HCT116 (cell line): ENCODE measurements around the gene SIGLEC11. TPM values are rescaled to one million over a fixed set of nuclear protein-coding genes. Genes with fewer than 3 reads are reported as not detected.
"Not testable (repeated sequence)": the region's sequence is repeated elsewhere in the genome, so short reads cannot be mapped to it uniquely, and the experiment has no call there.

Experiments
- ATAC-seq: fragments of 200-7000 bp; cut with Tn5 transposase; 2 replicates; pipeline ENCODE4 v1.9.1; 2020; ENCODE audit warnings: mild to moderate bottlenecking, moderate library complexity
- BruUV-seq: library from RNA; stranded (reverse); fragments of 400-500 nt; replicated peaks from 2 replicates; lab custom pipeline; 2021; lab: Mats Ljungman, UMichigan
- CTCF ChIA-PET: fragments of 300-600 bp; sonication (Branson Sonifier 250); formaldehyde crosslinking; loops from one replicate; lab custom pipeline; 2021; ENCODE audit warnings: antibody characterized with exemption; lab: Charles Lee
- POLR2A ChIA-PET: fragments of 300-600, 350-600 bp; sonication (Branson Sonifier 250); formaldehyde crosslinking; loops from one replicate; lab custom pipeline; 2021; ENCODE audit warnings: antibody characterized with exemption; lab: Charles Lee
- RAD21 ChIA-PET, 2 experiments: fragments of 300-600 bp; sonication (Branson Sonifier 250); formaldehyde crosslinking; loops; one replicate each; lab custom pipeline; 2023; ENCODE audit warnings: low total read pairs in 2 of 2; ENCODE audit not compliant: uncharacterized antibody in 2 of 2, unreplicated experiment in 2 of 2, low non-redundant PET in 1 of 2; lab: Charles Lee
- DNase-seq: peaks from one replicate; pipeline ENCODE4 v3.0.0-alpha.2; 2010; ENCODE audit warnings: low read depth, low spot score
- H2AFZ ChIP-seq: fragments of 200-600 bp; shearing (Covaris generic), sonication (generic); 2 replicates; pipeline ENCODE4 v1.6.1; 2017; ENCODE audit warnings: low read depth, mixed run types, mixed read lengths, antibody characterized with exemption, low read length; ENCODE audit not compliant: poor library complexity, severe bottlenecking
- H3K27ac ChIP-seq: 2 replicates; pipeline ENCODE4 v1.5.1; 2012; ENCODE audit warnings: low read depth, low read length
- H3K27me3 ChIP-seq: fragments of 200-600 bp; sonication (generic); 2 replicates; pipeline ENCODE4 v1.6.1; 2016; ENCODE audit warnings: mixed run types, low read length, mixed read lengths; ENCODE audit not compliant: insufficient read depth
- H3K36me3 ChIP-seq, 2 experiments: fragments of 200-500 bp in 1 of 2; fragments of 200-600 bp in 1 of 2; sonication (Bioruptor generic) in 1 of 2; sonication (generic) in 1 of 2; 2 replicates each; pipeline versions ENCODE4 v1.5.1 to v1.6.1; 2014 to 2016; ENCODE audit warnings: low read length in 2 of 2, inconsistent platforms in 1 of 2, mixed read lengths in 1 of 2, mixed run types in 1 of 2; ENCODE audit not compliant: insufficient read depth in 2 of 2, control insufficient read depth in 1 of 2
- H3K4me1 ChIP-seq, 2 experiments: fragments of 200-600 bp in 1 of 2; sonication (generic) in 1 of 2; 2 replicates each; pipeline versions ENCODE4 v1.5.1 to v1.6.1; 2012 to 2017; ENCODE audit warnings: low read length in 2 of 2, inconsistent platforms in 1 of 2, mild to moderate bottlenecking in 1 of 2, mixed read lengths in 1 of 2, mixed run types in 1 of 2, moderate library complexity in 1 of 2; ENCODE audit not compliant: insufficient read depth in 2 of 2, control insufficient read depth in 1 of 2
- H3K4me2 ChIP-seq: fragments of 200-600 bp; sonication (generic); 2 replicates; pipeline ENCODE4 v1.6.1; 2017; ENCODE audit warnings: mixed run types, low read length, mixed read lengths
- H3K4me3 ChIP-seq, 2 experiments: fragments of 200-600 bp in 1 of 2; sonication (generic) in 1 of 2; replicated peaks in 1 of 2; 2 replicates each; pipeline ENCODE4 v1.5.1; 2011 to 2016; ENCODE audit warnings: low read length in 2 of 2, control low read depth in 1 of 2, low read depth in 1 of 2, mild to moderate bottlenecking in 1 of 2, mixed read lengths in 1 of 2, mixed run types in 1 of 2
- H3K79me2 ChIP-seq: fragments of 200-600 bp; sonication (generic); 2 replicates; pipeline ENCODE4 v1.6.1; 2017; ENCODE audit warnings: mild to moderate bottlenecking, mixed run types, low read length, moderate library complexity, mixed read lengths; ENCODE audit not compliant: insufficient read depth
- H3K9ac ChIP-seq: fragments of 200-600 bp; sonication (generic); 2 replicates; pipeline ENCODE4 v1.6.1; 2016; ENCODE audit warnings: low read length, mixed read lengths
- H3K9me2 ChIP-seq: fragments of 200-600 bp; sonication (generic), shearing (Covaris generic); 2 replicates; pipeline ENCODE4 v1.6.1; 2017; ENCODE audit warnings: mixed run types, mild to moderate bottlenecking, moderate library complexity; ENCODE audit not compliant: insufficient read depth
- H3K9me3 ChIP-seq, 2 experiments: fragments of 200-500 bp in 1 of 2; fragments of 200-600 bp in 1 of 2; sonication (Bioruptor generic) in 1 of 2; sonication (generic) in 1 of 2; 2 replicates each; pipeline ENCODE4 v1.6.1; 2014 to 2017; ENCODE audit warnings: low read length in 2 of 2, mixed read lengths in 2 of 2, inconsistent platforms in 1 of 2, low read depth in 1 of 2, mild to moderate bottlenecking in 1 of 2, mixed run types in 1 of 2, moderate library complexity in 1 of 2; ENCODE audit not compliant: control insufficient read depth in 1 of 2, insufficient read depth in 1 of 2
- H4K20me1 ChIP-seq: fragments of 200-600 bp; sonication (generic), shearing (Covaris generic); 2 replicates; pipeline ENCODE4 v1.6.1; 2017; ENCODE audit warnings: mixed run types, mild to moderate bottlenecking, moderate library complexity; ENCODE audit not compliant: insufficient read depth
- CBX3 ChIP-seq: IDR thresholded peaks from 2 replicates; pipeline ENCODE4 v1.6.1; 2012; ENCODE audit warnings: low read depth
- CEBPB ChIP-seq: IDR thresholded peaks from 2 replicates; pipeline ENCODE4 v1.6.1; 2012; ENCODE audit warnings: low read depth
- CTCF ChIP-seq, 3 experiments: fragments of 200-600 bp in 1 of 3; sonication (generic) in 1 of 3; IDR thresholded peaks in 2 of 3; conservative IDR thresholded peaks in 1 of 3; 2 replicates each; pipeline ENCODE4 v1.5.1; 2012 to 2017; ENCODE audit warnings: low read depth in 2 of 3, low read length in 2 of 3, antibody characterized with exemption in 1 of 3, borderline replicate concordance in 1 of 3, control low read depth in 1 of 3, mild to moderate bottlenecking in 1 of 3, mixed read lengths in 1 of 3, mixed run types in 1 of 3, moderate library complexity in 1 of 3; ENCODE audit not compliant: insufficient read depth in 1 of 3
- EGR1 ChIP-seq: IDR thresholded peaks from 2 replicates; pipeline ENCODE4 v1.6.1; 2012; ENCODE audit warnings: low read depth
- ELF1 ChIP-seq: IDR thresholded peaks from 2 replicates; pipeline ENCODE4 v1.6.1; 2012; ENCODE audit warnings: low read depth, borderline replicate concordance
- EZH2 ChIP-seq: fragments of 200-600 bp; sonication (generic); IDR thresholded peaks from 2 replicates; pipeline ENCODE4 v1.6.1; 2017; ENCODE audit warnings: antibody characterized with exemption, mixed run types
- EZH2phosphoT487 ChIP-seq: fragments of 200-600 bp; IDR thresholded peaks from 2 replicates; pipeline ENCODE4 v1.6.1; 2018; ENCODE audit warnings: antibody characterized with exemption, borderline replicate concordance
- FOSL1 ChIP-seq: IDR thresholded peaks from 2 replicates; pipeline ENCODE4 v1.6.1; 2012; ENCODE audit warnings: low read depth
- JUND ChIP-seq: IDR thresholded peaks from 2 replicates; pipeline ENCODE4 v1.6.1; 2012
- MAX ChIP-seq: IDR thresholded peaks from 2 replicates; pipeline ENCODE4 v1.6.1; 2012
- REST ChIP-seq: IDR thresholded peaks from 2 replicates; pipeline ENCODE4 v1.6.1; 2012; ENCODE audit warnings: low read depth
- YY1 ChIP-seq: IDR thresholded peaks from 2 replicates; pipeline ENCODE4 v1.6.1; 2011; ENCODE audit warnings: low read length, low read depth, moderate library complexity, mild to moderate bottlenecking; ENCODE audit not compliant: insufficient replicate concordance; ENCODE audit errors: extremely low read depth
- ZBTB33 ChIP-seq: IDR thresholded peaks from 2 replicates; pipeline ENCODE4 v1.6.1; 2011; ENCODE audit warnings: mild to moderate bottlenecking, low read length, moderate library complexity; ENCODE audit not compliant: insufficient replicate concordance; ENCODE audit errors: extremely low read depth
- ZNF274 ChIP-seq: fragments of 200-500 bp; sonication (Bioruptor generic); IDR thresholded peaks from 2 replicates; pipeline ENCODE4 v1.6.1; 2014; ENCODE audit warnings: mild to moderate bottlenecking, low read depth, low read length, inconsistent platforms
- intact Hi-C: fragments of 100-400 bp; cut with micrococcal nuclease; formaldehyde crosslinking; loops from 2 replicates; pipeline ENCODE4 v1.10.0; 2022
- total RNA-seq: library from RNA; stranded (reverse); gene quantifications from one replicate; pipeline ENCODE4 v1.2.1, GENCODE V29; 2021; ENCODE audit not compliant: unreplicated experiment

The SIGLEC11 gene
- total RNA-seq, 1 experiment from 2014 or later, result not detected

GRCh38 chr19:49944567-49944966, 16.4 kb downstream of the SIGLEC11 start:
- intact Hi-C loops, H3K36me3 ChIP-seq, H3K9me2 ChIP-seq, DNase-seq, BruUV-seq, H3K4me2 ChIP-seq, CTCF ChIA-PET, H3K4me1 ChIP-seq, H3K27me3 ChIP-seq, H3K27ac ChIP-seq, H4K20me1 ChIP-seq, H3K79me2 ChIP-seq, H3K4me3 ChIP-seq, RAD21 ChIA-PET, ATAC-seq, H3K9me3 ChIP-seq, H2AFZ ChIP-seq, H3K9ac ChIP-seq, POLR2A ChIA-PET: not testable (repeated sequence)

- no peaks in the 10 kb centered on the region for H3K9me2 ChIP-seq
- TF ChIP-seq EZH2, result no peak
- TF ChIP-seq YY1, result no peak
- TF ChIP-seq CBX3, result no peak
- no peak for TF ChIP-seq JUND
- TF ChIP-seq CEBPB, result no peak
- no peak for TF ChIP-seq CTCF (IDR thresholded peaks at IDR 0.05 in 2 of 3, conservative IDR thresholded peaks at IDR 0.05 in 1 of 3; ENCODE audit: borderline replicate concordance in 1 of 3, insufficient read depth in 1 of 3, low read depth in 2 of 3, low read length in 2 of 3)
- TF ChIP-seq REST, result no peak
- no peak for TF ChIP-seq MAX
- TF ChIP-seq ELF1, result no peak
- TF ChIP-seq ZNF274, result no peak
- no peak for TF ChIP-seq EGR1
- TF ChIP-seq EZH2phosphoT487, result no peak
- no peak for TF ChIP-seq FOSL1
- TF ChIP-seq ZBTB33, result no peak
These were observed 20.5 kb downstream of the SIGLEC11 start for GRCh38 chr19:49940482-49940791.

More at GRCh38 chr19:49940482-49940791, 20.5 kb downstream of the SIGLEC11 start:
- no peak overlapping the region for H3K4me3 ChIP-seq
- RAD21 ChIA-PET, result no interaction called here
- no peaks in the 10 kb centered on the region for H3K27me3 ChIP-seq
- H3K27ac ChIP-seq, result no peak overlapping the region
- no peak for ATAC-seq
- H3K36me3 ChIP-seq, result no peaks in the 10 kb centered on the region
- H3K9me3 ChIP-seq, result no peaks in the 10 kb centered on the region
- H4K20me1 ChIP-seq, result no peaks in the 10 kb centered on the region
- DNase-seq, result no peak
- CTCF ChIA-PET, result no interaction called here
- H3K79me2 ChIP-seq, result no peaks in the 10 kb centered on the region
- peaks cover 9 to 10% of the 10 kb centered on the region in 2 experiments; a peak in 3 of 4 replicates for H3K4me1 ChIP-seq
- intact Hi-C loops, result no loop called here
- POLR2A ChIA-PET, result no interaction called here
- H2AFZ ChIP-seq, result no peak overlapping the region
- no peak overlapping the region for H3K4me2 ChIP-seq
- H3K9ac ChIP-seq, result no peak overlapping the region
- BruUV-seq, result no TSS peak
